Activated T-cell treated with anti-CD3 and anti-CD28 coated beads for 48 hours (primary cell): Measurements from ENCODE around the gene KCNIP2.
"Not testable (repeated sequence)": the region's sequence is repeated elsewhere in the genome, so short reads cannot be mapped to it uniquely, and the experiment has no call there.

Experiments
- DNase-seq: peaks from one replicate; pipeline ENCODE4 v3.0.0-alpha.2; 2020; ENCODE audit warnings: low read depth

The KCNIP2 gene

DNA sequence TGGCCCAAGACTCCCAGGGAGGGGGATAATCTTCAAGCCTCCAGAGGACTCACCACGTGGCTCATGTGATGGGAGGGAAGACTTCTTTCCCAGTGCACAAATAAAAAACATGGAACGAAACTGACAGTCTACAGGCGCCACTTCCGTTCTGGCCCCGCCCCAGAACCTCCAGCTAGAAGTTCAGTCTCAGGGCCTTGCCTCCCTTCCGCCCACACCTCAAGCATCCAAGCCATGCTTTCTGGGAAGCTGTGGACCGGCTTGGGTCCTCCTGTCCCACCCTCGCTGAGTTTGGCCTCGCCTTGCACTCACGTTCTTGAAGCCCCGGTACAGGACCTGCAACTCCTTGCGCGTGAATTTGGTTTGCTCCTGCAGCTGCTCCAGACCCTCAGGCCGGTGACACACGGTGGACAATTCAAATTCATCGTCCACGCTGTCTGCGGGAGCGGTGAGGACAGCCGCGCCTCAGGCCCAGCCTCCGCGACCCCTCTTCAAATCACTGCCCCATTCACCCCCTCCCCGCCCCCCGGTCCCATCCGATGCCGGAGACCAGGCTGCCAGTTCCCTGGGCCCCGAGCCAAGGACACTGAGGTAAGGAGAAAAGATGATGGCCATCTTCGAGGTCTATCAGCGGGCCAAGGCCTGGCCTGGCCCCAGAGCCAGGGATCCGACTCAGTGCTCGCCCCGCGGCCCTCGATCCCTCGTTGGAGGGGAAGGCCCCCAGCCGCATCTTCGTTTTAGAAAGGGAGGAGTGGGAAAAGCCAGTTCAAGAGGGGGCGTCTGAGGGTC, 14.6 kb downstream of the KCNIP2 start:
- no peak for DNase-seq

DNA sequence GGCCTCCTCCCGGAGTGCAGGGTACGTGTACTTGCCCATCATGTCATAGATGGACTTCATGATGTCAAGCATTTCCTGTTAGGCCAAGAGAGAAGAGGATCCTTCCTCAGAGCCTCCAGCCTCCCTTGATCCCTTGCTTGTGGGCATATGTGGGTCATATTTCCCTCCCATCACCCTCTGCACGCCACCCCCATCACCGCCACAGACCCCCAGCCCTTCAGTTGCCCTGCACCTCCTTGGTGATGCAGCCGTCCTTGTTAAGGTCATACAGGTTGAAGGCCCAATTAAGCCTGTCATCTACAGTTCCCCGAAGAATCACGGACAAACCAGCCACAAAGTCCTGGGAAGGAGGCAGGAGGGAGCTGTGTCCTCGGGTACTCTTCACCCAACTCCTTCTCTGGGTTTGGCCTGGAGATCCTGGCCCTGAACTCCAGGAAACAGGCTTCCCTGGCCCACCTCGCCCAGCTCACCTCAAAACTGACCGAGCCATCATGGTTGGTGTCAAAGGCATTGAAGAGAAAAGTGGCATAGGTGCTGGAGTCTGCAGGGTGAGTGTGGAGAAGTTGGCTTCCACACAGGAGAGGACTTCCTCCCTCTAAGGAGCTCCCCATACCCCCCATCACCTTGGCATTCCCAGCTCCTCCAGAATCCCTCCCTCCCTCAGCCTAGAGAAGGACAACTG, 15.5 kb downstream of the KCNIP2 start:
- no peak for DNase-seq

DNA sequence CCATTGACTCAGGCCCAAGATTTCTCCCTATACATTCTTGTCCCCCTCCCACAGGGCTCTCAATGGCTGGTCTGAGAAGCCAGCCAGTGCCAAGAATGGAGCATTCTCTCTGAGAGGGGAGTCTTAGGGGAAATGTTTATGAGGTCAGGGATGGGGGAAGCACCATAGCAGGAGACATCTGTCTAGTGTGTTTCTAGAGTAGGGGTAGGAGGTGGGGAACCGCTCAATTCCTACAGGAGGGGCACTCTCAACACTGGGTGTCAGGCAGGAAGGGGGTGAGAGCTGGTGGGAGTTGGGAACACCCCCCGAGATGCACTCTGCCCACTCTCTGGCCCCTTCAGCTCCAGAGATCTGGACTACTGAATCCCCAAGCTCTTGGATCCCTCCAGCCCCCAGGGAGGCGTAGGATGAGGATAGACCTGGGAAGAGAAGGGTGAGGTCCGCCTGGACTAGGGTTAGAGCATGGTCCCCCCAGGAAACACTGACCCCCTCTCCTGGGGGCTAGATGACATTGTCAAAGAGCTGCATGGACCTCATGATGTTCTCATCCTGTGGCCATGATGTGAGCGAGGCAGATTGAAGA, 16.7 kb downstream of the KCNIP2 start:
- no peak for DNase-seq

DNA sequence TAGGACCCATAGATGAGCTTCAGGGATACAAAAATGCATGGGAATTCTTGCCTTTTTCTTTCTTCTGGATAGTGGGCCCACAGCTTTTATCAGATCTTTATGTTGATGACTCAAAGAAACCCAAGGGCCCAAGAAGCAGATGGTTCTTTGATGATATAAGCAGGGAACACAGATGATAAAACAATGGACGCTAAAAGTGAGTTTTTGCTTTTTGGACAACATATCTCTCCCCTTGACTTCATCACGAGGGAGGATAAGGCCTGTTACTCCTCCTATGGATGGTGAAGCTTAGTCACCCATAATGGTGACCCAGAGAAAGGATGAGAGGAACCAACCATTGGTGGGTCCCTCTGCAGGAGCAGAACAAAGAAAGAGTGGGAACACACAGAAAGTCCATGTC, 18.9 kb downstream of the KCNIP2 start:
- DNase-seq = no peak

DNA sequence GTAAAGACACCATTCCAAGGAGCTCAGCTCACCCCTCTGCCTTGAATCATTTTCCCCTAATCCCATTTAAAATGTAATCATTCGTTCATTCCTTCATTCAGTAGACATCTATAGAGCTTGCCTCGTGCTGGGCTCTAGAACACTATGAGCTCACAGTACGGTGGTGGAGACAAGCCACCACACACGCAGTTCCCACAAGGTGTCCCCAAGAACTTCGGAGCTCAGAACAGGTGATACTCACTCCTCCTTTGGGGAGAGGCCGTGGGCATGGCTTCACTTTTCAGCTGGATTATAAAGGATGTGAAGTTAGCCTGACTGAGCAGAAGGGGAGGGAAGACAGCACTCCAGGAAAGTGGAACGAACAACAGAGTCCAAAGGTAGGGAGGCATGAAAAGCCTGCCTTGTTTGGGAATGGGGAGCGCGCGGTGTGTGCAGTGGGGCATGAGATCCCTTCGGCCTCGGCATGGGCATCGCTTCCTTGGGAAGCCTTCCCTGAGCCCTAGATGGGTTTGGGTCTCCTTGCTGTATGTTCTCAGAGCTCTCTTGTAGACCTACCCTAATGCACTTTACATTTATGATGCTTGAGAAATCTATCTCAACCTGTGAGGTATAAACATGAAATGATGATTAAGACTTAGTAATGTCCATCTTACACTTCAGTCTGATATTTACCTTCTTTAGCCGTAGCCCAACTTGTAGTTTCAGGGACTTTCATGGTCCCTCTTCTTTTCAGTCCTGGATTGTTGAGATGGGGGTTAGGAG, 24.5 kb downstream of the KCNIP2 start:
- DNase-seq = no peak

DNA sequence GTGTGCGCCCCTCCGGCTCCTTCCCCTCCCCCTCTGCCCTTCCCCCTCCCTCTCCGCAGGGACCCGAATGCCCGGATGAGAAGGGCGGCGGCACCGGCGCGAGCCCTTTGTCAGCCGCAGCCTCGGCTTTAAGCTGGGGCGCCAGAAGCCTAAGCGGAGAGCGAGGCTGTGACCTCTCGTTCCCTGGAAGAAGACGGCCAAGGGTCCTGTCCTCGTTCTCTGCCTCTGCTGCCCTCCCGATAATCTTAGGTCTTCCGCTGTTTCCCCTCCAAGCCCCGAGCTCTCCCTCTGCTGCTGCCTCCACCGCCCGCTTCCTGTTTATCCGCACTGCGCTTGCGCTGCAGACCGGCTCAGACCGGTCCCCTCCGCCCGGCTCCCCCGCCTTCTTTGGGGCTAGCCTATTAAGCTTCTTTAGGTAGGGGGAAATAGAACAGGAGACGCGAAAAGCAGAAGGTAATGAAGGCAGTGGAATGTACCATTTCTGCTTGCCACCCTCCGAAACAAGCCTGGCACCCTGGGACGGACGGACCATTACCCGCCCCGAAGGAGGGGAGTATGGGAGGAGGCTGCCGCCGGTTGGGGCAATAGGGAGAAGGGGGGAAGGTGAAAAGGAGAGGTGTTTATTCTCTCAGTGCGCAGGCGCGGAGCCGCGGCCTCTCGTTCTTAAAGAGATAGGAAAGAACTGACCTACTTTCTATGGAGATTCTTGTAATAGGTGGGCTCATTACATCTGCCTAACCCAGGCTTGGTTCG, 25.3 kb downstream of the KCNIP2 start, which contains the start of gene OGA:
OGA (minus strand) TSS at position 326 of the 753 bp plus-strand sequence. CDS start 422 bp downstream, outside the sequence.
- DNase-seq = peak; percentile 95

DNA sequence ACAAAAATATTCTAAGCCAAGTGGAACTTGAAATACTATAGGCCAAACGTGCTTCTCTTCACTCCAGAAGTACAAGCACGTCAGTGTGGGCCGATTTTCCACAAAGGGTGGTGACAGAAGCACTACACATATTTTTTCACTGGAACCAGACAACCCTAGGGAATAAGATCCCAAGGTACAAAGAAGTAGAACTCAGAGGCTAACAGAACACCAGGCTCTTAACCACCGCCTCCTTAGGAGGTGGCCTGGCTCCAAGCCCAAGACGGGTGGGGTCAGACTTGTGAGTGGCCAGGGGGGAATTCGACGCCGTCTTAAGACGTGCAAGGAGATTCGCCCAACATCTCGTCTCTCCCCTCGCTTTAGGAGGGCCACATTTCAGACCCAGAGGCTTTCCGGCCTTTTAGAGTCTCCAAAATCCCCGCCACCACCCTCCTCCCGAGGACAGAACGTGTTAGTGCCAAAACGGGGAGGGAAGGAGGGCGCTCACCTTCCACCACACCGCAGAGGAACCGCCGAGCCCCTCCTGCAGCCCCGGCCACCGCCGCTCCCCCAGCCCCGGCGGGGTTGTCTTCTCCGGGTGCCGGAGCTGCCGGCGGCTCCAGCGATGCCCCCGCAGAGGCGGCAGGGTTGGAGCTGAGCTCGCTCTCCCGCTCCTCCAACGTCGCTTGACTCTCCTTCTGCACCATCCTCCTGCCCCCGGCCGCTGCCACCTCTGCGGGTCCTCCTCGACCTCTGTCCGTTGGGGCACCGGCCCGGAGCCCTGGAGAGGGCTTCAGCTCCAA, 26.1 kb downstream of the KCNIP2 start:
- DNase-seq = no peak

DNA sequence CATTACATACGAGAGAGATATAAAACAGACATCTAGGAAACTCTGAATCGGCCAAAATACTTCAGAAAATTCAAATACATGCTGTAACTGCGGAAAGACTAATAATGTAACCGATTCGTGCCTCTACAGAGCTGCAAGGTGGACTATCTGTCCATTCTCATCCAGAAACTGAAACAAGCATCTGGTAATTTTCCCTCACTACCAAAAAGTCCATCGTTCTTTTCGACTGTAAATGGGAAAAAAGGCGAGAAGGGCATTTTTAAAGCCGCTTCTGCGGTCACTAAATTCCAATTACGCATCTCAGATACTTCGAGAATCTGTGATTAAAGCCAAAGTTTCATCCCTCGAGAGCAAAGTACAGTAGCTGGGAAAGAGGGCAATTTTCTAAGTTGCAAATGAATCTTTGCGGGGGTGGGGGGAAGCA, 26.7 kb downstream of the KCNIP2 start:
- DNase-seq = no peak

DNA sequence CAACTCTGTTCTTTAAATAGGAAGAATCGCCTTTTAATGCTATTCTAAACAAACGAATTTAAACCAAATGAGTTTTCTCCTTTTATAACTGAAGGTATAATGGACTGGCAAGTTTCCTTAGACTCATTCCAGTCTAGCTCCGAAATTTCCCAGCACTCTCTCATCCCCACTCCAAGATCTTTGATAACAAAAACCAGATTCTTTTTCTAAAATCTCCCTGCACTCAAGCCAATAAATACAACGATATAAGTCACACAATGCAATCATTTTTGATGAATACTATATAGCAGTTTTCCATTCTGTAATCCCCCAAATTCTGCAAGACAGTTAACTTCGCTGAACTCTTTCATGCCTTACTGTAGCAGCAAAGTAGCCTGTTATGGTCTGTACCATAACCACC, 27.2 kb downstream of the KCNIP2 start:
- no peak for DNase-seq

DNA sequence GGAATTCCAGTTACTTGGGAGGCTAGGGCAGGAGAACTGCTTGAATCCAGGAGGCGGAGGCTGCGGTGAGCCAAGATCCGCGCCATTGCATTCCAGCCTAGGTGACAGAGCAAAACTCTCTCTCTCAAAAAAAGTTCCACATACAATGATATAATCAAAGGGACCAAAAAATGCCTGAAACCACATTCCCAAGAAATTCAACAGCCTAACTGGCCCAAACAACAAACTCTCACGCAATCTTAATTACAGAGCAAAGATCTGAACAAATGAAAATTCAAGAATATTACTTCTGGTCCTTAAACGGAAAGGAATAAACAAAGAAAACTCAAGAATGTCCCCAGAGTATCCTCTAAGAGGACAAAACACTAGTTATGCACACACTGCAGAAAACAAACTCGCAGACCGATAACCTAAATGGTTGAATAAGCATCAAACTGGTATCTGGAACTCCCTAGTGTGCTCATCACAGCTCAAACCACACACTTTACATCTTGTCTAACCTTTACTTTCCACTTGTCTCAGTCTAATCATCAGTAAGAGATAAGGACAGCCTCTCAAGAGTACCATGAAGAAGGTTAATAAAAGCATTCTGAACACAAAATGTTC, 29.0 kb downstream of the KCNIP2 start:
- DNase-seq = no peak

DNA sequence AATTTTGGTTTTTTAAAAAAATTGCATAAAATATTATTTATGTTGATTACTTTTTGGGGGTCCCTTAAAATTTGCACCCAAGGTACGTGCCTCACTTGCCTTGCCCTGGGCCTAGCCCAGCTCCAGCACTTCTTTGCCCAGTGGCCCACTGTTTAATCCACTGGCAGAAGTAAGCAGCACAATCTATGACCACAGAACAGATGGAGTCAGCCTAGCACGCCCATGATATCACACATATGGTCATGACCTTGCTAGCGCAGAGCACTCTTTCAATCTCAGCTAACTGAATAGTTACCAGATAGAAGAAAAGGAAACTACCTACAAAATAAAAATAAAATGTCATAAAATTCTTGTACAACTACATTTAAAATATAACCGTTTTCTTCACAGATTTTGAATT, 31.0 kb downstream of the KCNIP2 start:
- no peak for DNase-seq

DNA sequence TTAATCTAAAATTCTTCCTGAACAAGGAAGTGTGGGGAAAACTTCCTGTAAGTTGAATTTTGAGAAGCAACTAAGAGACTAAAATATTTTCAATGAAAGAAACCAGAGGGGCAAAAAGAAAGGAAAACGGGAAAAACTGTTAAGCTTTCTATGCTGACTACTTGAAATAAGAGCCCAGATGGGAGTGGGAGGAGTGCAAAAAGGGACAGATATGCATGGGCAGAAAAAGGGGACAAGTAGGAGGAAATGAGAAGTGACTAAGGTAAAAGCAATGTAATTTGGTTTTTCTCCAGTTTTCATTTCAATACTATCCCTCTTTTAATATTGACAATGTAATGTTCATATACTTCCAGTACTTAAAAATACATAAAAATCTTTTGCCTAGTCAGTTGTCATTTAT, 36.4 kb downstream of the KCNIP2 start:
- DNase-seq = no peak

DNA sequence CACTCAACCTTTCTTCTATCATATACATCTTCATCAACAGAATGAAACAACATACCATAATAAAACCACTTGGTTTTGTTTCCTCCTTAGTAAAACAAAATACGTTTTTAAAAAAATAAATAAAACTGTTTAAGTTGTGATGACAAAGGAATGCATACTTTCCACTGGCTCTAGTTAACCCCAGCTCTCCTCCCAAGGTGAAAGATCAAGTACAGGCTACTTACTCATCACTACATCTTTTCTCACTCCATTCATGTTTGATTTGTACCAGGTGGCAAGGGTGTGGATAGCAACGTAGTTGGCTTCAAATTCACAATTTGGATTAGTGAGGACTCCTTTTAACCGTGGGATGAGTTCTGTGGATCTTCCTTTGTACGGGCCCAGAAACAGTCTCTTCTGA, 40.1 kb downstream of the KCNIP2 start:
- DNase-seq = no peak

DNA sequence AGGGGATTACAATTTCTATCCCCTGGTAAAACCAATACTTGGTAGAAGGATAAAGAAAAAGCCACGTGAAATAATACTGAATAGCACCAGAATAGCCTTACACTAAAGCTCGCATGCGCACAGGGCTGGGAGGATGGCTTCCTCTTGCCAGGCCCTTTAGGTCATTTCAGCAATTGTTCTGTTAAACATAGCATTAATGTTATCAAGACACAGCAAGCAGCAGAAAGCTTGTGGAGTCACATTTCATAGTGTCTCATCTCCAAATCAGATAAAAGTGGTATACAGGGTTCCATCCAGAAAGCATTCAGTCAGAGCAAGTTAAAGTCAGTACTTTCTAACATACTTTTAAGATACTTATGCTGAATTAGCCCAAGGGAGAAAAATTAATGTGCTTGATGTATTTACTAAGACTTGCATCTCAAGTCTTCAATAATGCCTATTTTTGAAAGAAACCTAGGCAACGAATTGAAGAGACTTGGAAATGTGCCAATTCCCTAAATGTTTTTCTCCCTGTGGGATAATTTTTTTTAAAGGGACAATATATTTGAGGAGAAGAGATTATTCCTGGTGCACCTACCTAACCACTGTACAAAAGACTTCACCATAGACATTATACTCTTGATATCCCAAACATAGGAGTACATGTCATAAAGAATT, 46.1 kb downstream of the KCNIP2 start:
- DNase-seq = no peak

DNA sequence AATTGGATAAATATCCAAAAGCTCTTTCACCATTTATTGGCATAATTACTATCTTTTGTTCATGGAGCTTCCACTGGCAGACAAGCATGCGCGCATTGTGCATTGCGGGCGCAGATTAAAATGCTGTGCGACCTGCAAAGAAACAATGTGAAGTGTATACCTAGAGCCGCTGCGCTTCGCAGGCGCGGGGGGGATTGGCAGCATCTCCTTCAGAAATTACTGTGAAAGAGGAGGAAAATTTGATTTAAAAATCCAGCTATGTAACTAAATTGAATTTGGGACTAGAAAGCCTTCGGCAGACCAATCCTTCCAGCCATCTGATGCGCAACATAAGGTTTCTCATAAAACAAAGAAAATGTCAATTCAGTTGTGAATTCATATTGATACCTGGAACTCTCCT, 50.1 kb downstream of the KCNIP2 start:
- no peak for DNase-seq

DNA sequence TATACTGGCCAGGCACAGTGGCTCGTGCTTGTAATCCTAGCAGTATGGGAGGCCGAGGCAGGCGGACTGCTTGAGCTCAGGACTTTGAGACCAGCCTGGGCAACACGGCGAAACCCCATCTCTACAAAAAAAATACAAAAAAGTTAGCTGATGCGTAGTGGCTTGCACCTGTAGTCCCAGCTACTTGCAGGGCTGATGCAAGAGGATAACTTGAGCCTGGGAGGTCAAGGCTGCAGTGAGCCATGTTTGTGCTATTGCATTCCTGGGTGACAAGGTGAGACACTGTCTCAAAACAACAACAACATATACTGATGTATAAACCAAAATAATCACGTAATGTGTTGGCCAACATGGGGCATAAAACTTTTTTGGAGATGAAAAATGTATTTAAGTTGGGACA, 53.9 kb downstream of the KCNIP2 start:
- DNase-seq = no peak

DNA sequence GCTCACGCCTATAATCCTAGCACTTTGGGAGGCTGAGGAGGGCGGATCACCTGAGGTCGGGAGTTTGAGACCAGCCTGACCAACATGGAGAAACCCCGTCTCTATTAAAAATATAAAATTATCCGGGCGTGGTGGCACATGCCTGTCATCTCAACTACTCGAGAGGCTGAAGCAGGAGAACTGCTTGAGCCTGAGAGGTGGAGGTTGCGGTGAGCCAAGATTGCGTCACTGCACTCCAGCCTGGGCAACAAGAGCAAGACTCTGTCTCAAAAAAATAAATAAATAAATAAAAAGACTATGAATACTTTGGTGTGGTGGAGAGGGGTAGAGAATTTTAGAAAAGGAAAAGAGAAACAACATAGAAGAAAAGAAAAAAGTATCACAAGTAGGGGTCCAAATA, 54.4 kb downstream of the KCNIP2 start:
- DNase-seq = not testable (repeated sequence)

DNA sequence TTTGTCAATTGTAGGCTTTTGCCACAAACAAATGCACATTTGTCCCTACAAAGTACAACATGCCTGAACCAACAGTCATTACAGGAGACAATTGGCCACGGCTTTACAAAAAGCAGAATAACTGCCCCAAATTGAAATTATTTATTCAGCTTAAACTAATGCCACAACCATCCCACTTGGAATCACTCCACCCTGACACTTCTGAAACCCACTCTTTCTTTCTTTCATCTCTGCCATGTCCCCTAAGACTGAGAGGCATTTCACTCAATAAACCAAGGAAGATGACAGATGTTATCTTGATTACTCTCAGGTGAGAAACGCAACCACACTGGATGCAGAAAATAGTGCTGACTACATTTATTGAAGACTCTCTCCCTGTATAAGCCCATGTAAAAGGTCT, 57.8 kb downstream of the KCNIP2 start:
- no peak for DNase-seq

DNA sequence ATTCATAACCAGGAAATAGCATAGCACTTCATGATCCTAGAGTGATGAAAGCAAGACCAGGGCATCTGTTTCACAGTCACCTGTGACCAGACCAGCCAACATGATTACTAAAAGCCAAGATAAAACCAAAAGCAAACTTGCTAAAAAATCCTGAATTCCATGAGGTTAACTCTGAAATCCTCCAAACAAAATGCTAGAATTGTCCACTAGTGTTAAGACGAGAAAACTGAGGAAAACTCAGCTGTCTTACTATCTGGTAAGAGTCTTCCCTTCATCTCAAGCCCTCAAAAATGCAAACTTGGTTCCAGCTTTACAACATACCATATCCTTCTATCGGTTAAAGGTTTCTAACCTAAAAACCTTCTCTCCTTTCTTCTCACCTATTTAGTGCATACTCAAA, 59.0 kb downstream of the KCNIP2 start:
- DNase-seq = no peak

DNA sequence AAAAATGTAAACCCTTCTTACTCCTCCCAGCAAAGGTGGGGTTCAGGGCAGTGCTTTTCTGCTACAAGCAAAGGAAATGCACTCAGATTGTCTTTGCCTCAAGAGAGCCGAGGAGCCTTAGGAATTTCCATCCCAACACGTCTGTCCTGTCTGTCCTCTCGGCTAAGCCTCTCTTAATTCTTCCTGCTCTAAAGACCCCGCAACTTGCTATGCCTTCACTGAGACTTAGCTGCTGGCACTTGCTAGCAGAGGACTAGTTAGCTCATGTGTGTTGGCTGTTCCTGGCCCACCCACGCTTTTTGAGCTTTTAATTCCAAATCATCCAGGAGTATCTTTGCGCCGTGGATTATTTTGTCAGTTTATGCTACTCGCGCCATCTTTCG, 59.9 kb downstream of the KCNIP2 start:
- no peak for DNase-seq
